ENCODE results near the gene EID1.

DNA sequence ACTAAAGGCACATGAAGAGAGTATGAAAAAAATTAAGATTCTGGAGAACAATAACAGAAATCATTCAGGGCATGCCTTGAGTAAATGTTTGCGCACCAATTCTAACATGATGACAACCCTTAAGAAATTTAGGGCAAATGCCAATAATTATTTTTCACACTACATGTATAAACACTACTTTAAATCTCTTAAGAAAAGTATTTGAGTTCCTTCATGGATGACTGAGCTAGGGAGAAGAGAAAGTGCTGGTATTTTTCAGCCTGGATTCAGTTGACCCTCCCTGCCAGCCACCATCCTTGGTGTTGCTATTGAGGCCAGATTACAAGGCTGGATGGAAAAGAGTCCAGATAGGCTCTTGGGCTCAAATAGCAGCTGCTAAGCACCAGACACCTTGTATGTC lies 8.0 kb upstream of the EID1 start:
- TF ChIP-seq, protein P1, sequence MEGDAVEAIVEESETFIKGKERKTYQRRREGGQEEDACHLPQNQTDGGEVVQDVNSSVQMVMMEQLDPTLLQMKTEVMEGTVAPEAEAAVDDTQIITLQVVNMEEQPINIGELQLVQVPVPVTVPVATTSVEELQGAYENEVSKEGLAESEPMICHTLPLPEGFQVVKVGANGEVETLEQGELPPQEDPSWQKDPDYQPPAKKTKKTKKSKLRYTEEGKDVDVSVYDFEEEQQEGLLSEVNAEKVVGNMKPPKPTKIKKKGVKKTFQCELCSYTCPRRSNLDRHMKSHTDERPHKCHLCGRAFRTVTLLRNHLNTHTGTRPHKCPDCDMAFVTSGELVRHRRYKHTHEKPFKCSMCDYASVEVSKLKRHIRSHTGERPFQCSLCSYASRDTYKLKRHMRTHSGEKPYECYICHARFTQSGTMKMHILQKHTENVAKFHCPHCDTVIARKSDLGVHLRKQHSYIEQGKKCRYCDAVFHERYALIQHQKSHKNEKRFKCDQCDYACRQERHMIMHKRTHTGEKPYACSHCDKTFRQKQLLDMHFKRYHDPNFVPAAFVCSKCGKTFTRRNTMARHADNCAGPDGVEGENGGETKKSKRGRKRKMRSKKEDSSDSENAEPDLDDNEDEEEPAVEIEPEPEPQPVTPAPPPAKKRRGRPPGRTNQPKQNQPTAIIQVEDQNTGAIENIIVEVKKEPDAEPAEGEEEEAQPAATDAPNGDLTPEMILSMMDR (IDR thresholded peaks at IDR 0.05): no peak
- TF ChIP-seq POLR2A (IDR thresholded peaks at IDR 0.05; ENCODE audit: low read depth): no peak
- no peak for TF ChIP-seq POLR2AphosphoS5 (IDR thresholded peaks at IDR 0.05)

Data from esophagus muscularis mucosa (tissue), 3 donors.